Erythroblast (primary cell): ENCODE measurements around the gene GRIN2C.

Experiments used
- GATA1 ChIP-seq: IDR thresholded peaks from 2 replicates; pipeline ENCODE4 v1.6.1; 2011; ENCODE audit warnings: low read depth, mild to moderate bottlenecking, control low read depth, low read length, moderate library complexity
- POLR2A ChIP-seq: IDR thresholded peaks from 2 replicates; pipeline ENCODE4 v1.6.1; 2011; ENCODE audit warnings: mild to moderate bottlenecking, low read length

DNA sequence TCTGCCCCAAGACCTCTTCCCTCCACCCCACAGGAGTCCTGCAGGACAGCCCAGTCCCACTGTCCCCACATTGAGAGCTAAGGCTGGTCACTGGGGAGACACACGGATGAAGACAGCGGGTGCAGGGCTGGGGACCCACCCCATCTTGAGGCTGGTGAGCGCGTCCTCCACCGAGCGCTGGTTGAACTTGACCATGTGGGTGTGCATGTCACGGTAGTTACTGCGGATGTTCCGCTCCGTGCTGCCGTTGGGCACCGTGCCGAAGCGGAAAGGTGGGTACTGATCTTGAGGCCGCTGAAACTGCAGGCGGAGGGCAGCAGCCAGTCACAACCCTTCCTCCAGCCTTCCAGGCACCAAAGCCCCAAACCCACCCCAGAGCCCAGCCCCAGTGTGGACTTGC, 13.1 kb downstream of the GRIN2C start:
- TF ChIP-seq GATA1 (no peak), POLR2A (no peak)
